ENCODE measurements around the gene SIPA1L3.

The SIPA1L3 gene

GRCh38 chr19:38142176-38143035, 235.4 kb downstream of the SIPA1L3 start:
- peak; percentile 12 to 43 (median 39) for DNase-seq (ENCODE audit: low read depth in 2 of 3, low spot score in 1 of 3)

- DNase-seq (ENCODE audit: low read depth in 2 of 3, low spot score in 1 of 3), result no peak
Observed at GRCh38 chr19:38143847-38144246, 236.8 kb downstream of the SIPA1L3 start.

DNA sequence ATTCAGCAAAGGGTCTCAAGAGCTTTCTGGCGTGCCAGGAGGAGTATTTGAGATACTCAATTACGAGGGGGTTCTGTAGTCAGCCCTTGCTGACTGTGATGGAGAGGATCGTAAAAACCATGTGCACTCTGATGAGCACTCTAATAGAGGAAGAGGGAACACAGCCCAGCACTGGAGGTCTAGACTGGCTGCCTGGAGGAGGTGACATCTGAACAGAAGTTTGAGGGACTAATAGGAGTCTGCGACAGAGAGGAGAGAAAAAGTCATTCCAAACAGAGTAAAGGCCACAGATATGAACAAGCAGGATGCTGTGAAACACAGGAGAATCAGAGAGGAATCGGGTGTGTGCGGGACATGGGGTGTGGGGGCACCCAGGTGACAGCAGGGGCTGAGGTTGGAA, 237.7 kb downstream of the SIPA1L3 start:
- DNase-seq (ENCODE audit: low read depth in 2 of 3, low spot score in 1 of 3), result no peak

GRCh38 chr19:38145623-38146022, 238.6 kb downstream of the SIPA1L3 start:
- DNase-seq (ENCODE audit: low read depth in 2 of 3, low spot score in 1 of 3), result no peak

- DNase-seq (ENCODE audit: low read depth in 2 of 3, low spot score in 1 of 3), result no peak
Observed at GRCh38 chr19:38148337-38148736, 241.3 kb downstream of the SIPA1L3 start.

DNA sequence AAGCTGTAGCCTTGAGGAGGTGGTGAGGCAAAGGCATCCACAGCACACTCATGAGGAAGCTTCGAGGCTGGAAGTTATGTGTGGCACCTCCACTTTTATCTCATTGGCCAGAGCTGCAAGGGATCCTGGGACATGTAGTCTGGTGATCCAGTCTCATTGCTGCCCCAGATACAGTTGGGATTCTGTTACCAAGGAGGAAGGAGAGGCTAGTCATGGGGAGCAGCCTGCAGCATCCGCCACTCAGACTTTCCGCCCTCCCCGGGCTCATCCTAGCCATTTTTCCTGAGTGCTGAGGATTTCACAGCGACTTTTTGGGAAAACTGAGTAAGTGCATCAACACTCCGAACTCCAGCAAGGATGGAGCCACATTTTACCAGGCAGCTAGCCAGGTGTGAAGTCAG, 242.7 kb downstream of the SIPA1L3 start:
- DNase-seq (ENCODE audit: low read depth in 2 of 3, low spot score in 1 of 3), result no peak

DNA sequence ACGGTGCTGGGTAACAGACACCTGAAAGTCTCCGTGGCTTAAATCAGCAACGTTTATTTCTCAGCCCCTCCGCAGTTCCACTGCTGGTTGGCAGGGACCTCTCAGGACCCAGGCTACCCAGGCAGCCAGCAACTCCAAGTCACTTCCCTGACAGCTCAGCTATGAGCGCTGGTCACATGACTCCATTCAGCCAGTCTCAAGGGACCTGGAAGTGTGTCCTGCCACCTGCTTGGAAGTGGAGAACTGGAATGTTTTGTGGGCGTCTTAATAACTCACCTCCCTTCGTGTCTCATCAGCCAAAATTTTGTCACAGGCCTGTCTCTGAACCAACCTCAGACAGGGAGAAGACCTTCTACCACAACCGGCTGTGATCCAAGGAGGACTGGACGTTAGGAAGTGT, 244.2 kb downstream of the SIPA1L3 start:
- no peak for DNase-seq (ENCODE audit: low read depth in 2 of 3, low spot score in 1 of 3)

GRCh38 chr19:38152461-38153379, 245.7 kb downstream of the SIPA1L3 start:
- no peak for DNase-seq (ENCODE audit: low read depth in 2 of 3, low spot score in 1 of 3)

GRCh38 chr19:38155453-38155852, 248.4 kb downstream of the SIPA1L3 start:
- no peak for DNase-seq (ENCODE audit: low read depth in 2 of 3, low spot score in 1 of 3)

GRCh38 chr19:38158730-38159129, 251.7 kb downstream of the SIPA1L3 start:
- no peak for DNase-seq (ENCODE audit: low read depth in 2 of 3, low spot score in 1 of 3)

DNA sequence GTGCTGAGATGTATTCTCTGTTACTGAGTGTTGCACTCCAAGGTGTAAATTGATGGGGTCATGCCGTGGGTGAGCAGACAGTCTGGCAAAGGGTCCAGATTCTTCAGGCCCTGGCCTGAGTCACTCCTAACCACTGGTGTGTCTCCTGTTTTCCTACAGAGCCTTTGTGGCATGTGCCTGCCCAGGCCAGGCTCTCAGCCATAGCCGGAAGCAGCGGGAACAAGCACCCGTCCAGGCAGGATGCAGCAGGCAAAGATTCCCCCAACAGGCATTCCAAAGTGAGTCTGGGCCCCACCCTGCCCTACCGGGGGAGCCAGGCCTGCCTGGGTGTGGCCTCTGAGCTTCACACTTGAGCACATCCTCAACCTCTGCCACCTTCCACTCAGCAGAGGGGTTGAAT, 255.1 kb downstream of the SIPA1L3 start:
- DNase-seq (ENCODE audit: low read depth in 2 of 3, low spot score in 1 of 3), result no peak

GRCh38 chr19:38162632-38163031, 255.6 kb downstream of the SIPA1L3 start:
- no peak for DNase-seq (ENCODE audit: low read depth in 2 of 3, low spot score in 1 of 3)

GRCh38 chr19:38163419-38164290, 256.6 kb downstream of the SIPA1L3 start:
- DNase-seq (ENCODE audit: low read depth in 2 of 3, low spot score in 1 of 3), result no peak

- no peak for DNase-seq (ENCODE audit: low read depth in 2 of 3, low spot score in 1 of 3)
Observed at GRCh38 chr19:38164526-38164925, 257.5 kb downstream of the SIPA1L3 start.

GRCh38 chr19:38165335-38165734, 258.3 kb downstream of the SIPA1L3 start:
- DNase-seq (ENCODE audit: low read depth in 2 of 3, low spot score in 1 of 3), result no peak

DNA sequence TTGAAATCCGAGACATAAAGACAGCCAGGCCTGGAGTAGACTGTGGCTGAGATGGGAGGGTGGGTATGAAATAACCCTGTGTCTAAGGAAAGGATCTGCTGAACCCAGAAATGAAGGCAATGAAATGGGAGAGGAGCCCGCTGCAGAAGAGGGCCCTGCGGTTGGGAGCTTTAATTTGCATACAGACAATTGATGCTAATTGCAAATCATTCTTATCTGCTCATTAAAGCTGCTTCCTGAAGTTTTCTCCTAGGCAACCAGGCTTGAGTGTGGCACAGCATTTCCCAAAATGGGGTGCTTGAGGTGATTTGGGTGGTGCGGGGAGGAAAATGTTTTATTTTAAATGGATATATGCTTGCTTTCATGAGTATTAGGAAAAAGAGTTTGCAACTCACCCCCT, 261.6 kb downstream of the SIPA1L3 start:
- no peak for DNase-seq (ENCODE audit: low read depth in 2 of 3, low spot score in 1 of 3)

- DNase-seq (ENCODE audit: low read depth in 2 of 3, low spot score in 1 of 3), result no peak
Observed at GRCh38 chr19:38170334-38170733, 263.3 kb downstream of the SIPA1L3 start.

DNA sequence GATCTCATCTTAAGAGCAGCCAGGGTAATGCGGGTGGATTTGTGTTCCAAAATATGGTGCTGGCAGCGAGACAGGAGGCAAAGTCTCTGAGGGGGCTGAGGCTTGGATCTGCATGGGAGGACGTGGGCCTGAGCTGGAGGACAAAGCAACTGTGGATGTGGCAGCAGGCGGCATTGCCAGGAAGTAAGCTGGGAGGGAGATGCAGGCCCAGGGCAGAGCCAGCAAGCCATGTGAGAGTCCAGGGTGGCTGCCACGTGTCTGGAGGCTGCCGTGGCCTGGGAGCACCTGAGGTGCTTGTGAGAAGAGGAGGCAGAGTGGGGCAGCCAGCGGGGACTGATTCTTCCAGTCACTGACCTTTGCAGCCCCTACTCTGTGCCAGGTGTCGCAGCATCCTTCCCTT, 265.0 kb downstream of the SIPA1L3 start:
- no peak for DNase-seq (ENCODE audit: low read depth in 2 of 3, low spot score in 1 of 3)

DNA sequence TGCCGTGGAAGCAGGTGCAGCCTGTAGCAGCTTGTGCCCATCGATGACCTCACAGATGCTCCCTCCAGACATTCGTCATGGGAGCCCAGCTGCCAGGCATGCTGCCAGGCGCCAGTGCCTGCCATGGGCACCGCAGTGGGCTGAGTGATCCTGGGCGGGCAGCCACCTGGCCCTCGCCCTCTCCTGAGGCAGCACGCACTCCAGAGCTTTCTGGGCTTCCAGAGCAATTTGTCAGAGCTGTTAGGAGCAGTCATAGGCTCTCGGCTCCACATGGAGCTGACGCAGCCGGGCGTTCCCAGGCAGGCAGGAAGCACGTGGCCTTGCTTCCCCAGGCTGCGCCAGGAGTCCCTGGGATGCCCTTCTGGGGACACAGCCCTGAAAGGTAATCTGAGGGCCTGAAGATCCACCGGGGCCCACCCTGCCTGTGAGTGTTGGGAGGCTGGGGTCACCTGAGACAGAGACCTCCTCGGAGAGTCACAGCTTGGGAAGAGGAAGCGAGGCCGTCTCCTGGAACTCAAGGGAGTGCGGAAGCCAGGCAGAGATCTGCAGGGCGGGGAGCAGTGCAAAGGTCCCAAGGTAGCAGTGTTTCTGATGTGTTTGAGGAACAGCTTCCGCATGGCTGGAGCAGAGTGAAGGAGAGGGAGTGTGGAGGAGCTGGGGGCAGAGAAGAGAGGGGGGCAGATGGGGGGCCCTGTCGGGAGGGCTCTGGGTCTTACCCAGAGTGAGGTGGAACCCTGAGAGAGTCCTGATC, 266.5 kb downstream of the SIPA1L3 start:
- no peak for DNase-seq (ENCODE audit: low read depth in 2 of 3, low spot score in 1 of 3)

DNA sequence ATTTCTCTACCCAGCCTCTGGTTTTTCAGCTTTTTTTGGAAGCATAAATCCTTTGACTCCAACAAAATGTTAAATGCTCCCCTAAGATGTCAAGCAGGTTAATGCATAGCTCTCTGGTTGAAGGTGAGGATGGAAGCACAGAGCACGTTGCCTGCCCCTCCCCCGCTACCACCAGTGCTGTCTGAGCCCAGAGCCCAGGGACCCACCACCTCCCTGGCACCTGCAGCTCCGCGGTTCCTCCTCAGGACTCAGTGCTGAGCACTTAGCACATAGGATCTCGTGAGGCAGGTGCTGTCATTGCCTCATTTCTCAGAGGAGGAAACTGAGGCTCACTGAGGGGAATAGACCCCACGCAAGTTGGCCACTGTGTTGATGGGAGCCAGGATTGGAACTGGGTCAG, 268.4 kb downstream of the SIPA1L3 start:
- no peak for DNase-seq (ENCODE audit: low read depth in 2 of 3, low spot score in 1 of 3)
